ENCODE results near the gene HDHD3. TPM values are rescaled to one million over a fixed set of nuclear protein-coding genes. Genes with fewer than 3 reads are reported as not detected.

Gene HDHD3
- total RNA-seq, 1 experiment from 2014 or later, result 10.1 TPM

GRCh38 chr9:113401027-113401792 lies 24.4 kb upstream of the HDHD3 start, which contains the start of gene ALAD:
Gene ALAD, minus strand, starts transcription at chr9:113401284. Its CDS starts 7,725 bp downstream, at chr9:113393559.
- peak; percentile 98 for DNase-seq (ENCODE audit: unreplicated experiment)
- BruUV-seq (replicated peaks), result no TSS peak
- H3K36me3 Mint-ChIP-seq (ENCODE audit: insufficient read depth, unreplicated experiment), result no peaks in the 10 kb centered on the region

GRCh38 chr9:113399646-113400200 lies 22.9 kb upstream of the HDHD3 start:
- intact Hi-C loops (cut with micrococcal nuclease), result loop anchor here (2.0 to 10.0 kb wide), 2 partner anchors 259 to 475 kb away; no protein-coding TSS in a partner anchor
- CTCF ChIA-PET, result interaction anchor here (0.9 to 12.6 kb wide), 5 partner anchors 9 to 125 kb away, joined by 3 to 141 read pairs (median 7); partner anchors contain the start of genes C9orf43, CDC26, POLE3 and PRPF4
- Mint-ChIP-seq H3K4me3 (ENCODE audit: unreplicated experiment) (peak overlapping the region; percentile 97), H3K27me3 (ENCODE audit: insufficient read depth, unreplicated experiment) (no peaks in the 10 kb centered on the region), H3K4me1 (ENCODE audit: insufficient read depth, unreplicated experiment) (peaks cover 12% of the 10 kb centered on the region), H3K36me3 (ENCODE audit: insufficient read depth, unreplicated experiment) (no peaks in the 10 kb centered on the region), H3K27ac (ENCODE audit: low read depth, unreplicated experiment) (peak overlapping the region; percentile 39), H3K9me3 (ENCODE audit: unreplicated experiment) (no peaks in the 10 kb centered on the region)
- TF ChIP-seq CTCF (IDR thresholded peaks at IDR 0.05; ENCODE audit: unreplicated experiment), result no peak
- no peak for DNase-seq (ENCODE audit: unreplicated experiment)
- no TSS peak for BruUV-seq (replicated peaks)
- POLR2A ChIA-PET, result interaction anchor here (0.6 to 3.4 kb wide), 4 partner anchors 10 to 60 kb away, joined by 3 to 48 read pairs (median 6); partner anchors contain the start of genes BSPRY, C9orf43, POLE3 and WDR31

More at GRCh38 chr9:113401027-113401792, 24.4 kb upstream of the HDHD3 start, which contains the start of gene ALAD:
- Mint-ChIP-seq H3K4me3 (ENCODE audit: unreplicated experiment) (peak within 1 kb of the TSS; percentile 97), H3K27ac (ENCODE audit: low read depth, unreplicated experiment) (peak within 1 kb of the TSS; percentile 82), H3K4me1 (ENCODE audit: insufficient read depth, unreplicated experiment) (peaks cover 12% of the 10 kb centered on the region), H3K9me3 (ENCODE audit: unreplicated experiment) (no peaks in the 10 kb centered on the region), H3K27me3 (ENCODE audit: insufficient read depth, unreplicated experiment) (no peaks in the 10 kb centered on the region)
- TF ChIP-seq CTCF (IDR thresholded peaks at IDR 0.05; ENCODE audit: unreplicated experiment), result peak; percentile 86
- ChIA-PET CTCF (interaction anchor here (0.5 to 12.6 kb wide), 25 partner anchors 9 to 615 kb away, joined by 3 to 141 read pairs (median 4); partner anchors contain the start of genes BSPRY, C9orf43, CDC26 and POLE3), POLR2A (interaction anchor here (0.6 to 3.6 kb wide), 9 partner anchors 9 to 257 kb away, joined by 3 to 48 read pairs (median 5); partner anchors contain the start of genes C9orf43, CDC26, HDHD3 and POLE3)
- intact Hi-C loops (cut with micrococcal nuclease), result loop anchor here (1.0 to 10.0 kb wide), 4 partner anchors 92 to 476 kb away; no protein-coding TSS in a partner anchor

- intact Hi-C loops (cut with micrococcal nuclease), result no loop called here
- CTCF ChIA-PET, result interaction anchor here (0.7 to 1.5 kb wide), 3 partner anchors 8 to 145 kb away, joined by 3 to 7 read pairs (median 5); no protein-coding TSS in a partner anchor
- Mint-ChIP-seq H3K9me3 (ENCODE audit: unreplicated experiment) (no peaks in the 10 kb centered on the region), H3K27me3 (ENCODE audit: insufficient read depth, unreplicated experiment) (no peaks in the 10 kb centered on the region), H3K4me1 (ENCODE audit: insufficient read depth, unreplicated experiment) (peaks cover 12% of the 10 kb centered on the region), H3K27ac (ENCODE audit: low read depth, unreplicated experiment) (no peak overlapping the region), H3K4me3 (ENCODE audit: unreplicated experiment) (no peak overlapping the region), H3K36me3 (ENCODE audit: insufficient read depth, unreplicated experiment) (no peaks in the 10 kb centered on the region)
- POLR2A ChIA-PET, result no interaction called here
- no peak for DNase-seq (ENCODE audit: unreplicated experiment)
- no TSS peak for BruUV-seq (replicated peaks)
- no peak for TF ChIP-seq CTCF (IDR thresholded peaks at IDR 0.05; ENCODE audit: unreplicated experiment)
These were observed 22.0 kb upstream of the HDHD3 start for GRCh38 chr9:113398796-113399195.

- TF ChIP-seq CTCF (IDR thresholded peaks at IDR 0.05; ENCODE audit: unreplicated experiment), result no peak
- BruUV-seq (replicated peaks), result no TSS peak
- DNase-seq (ENCODE audit: unreplicated experiment), result no peak
- H3K27me3 Mint-ChIP-seq (ENCODE audit: insufficient read depth, unreplicated experiment), result no peaks in the 10 kb centered on the region
- POLR2A ChIA-PET, result no interaction called here
- intact Hi-C loops (cut with micrococcal nuclease), result no loop called here
- no peak overlapping the region for H3K27ac Mint-ChIP-seq (ENCODE audit: low read depth, unreplicated experiment)
- H3K4me1 Mint-ChIP-seq (ENCODE audit: insufficient read depth, unreplicated experiment), result peaks cover 12% of the 10 kb centered on the region
- no peak overlapping the region for H3K4me3 Mint-ChIP-seq (ENCODE audit: unreplicated experiment)
- CTCF ChIA-PET, result interaction anchor here (0.9 kb wide), 1 partner anchor 11 kb away, joined by 4 read pairs; no protein-coding TSS in a partner anchor
- H3K36me3 Mint-ChIP-seq (ENCODE audit: insufficient read depth, unreplicated experiment), result no peaks in the 10 kb centered on the region
- H3K9me3 Mint-ChIP-seq (ENCODE audit: unreplicated experiment), result no peaks in the 10 kb centered on the region
These were observed 20.4 kb upstream of the HDHD3 start for GRCh38 chr9:113397203-113397631.
